Transverse colon (tissue), 4 donors: Measurements from ENCODE around the gene S100A2.

Experiments used
- EP300 ChIP-seq: sonication (generic); formaldehyde crosslinking; IDR thresholded peaks from one replicate; pipeline ENCODE4 v1.6.1; 2017; ENCODE audit warnings: antibody characterized with exemption, low read depth
- POLR2A ChIP-seq: fragments of 450-650 bp; IDR thresholded peaks from one replicate; pipeline ENCODE4 v1.6.1; 2016; ENCODE audit warnings: antibody characterized with exemption, mild to moderate bottlenecking, moderate library complexity
- POLR2AphosphoS5 ChIP-seq, 3 donors: sonication (generic); formaldehyde crosslinking; IDR thresholded peaks; one replicate each; pipeline ENCODE4 v1.6.1; 2016; ENCODE audit warnings: antibody characterized with exemption in 3 of 3
- TF ChIP-seq, protein P1 (sequence below), 5 experiments: fragments of 200-600 bp in 3 of 5; fragments of 450-650 bp in 2 of 5; sonication (generic) in 3 of 5; IDR thresholded peaks; 1 replicate in 2 of 5; 2 replicates in 3 of 5; pipeline ENCODE4 v1.5.1; 2016 to 2017; ENCODE audit warnings: antibody characterized with exemption in 5 of 5, inconsistent platforms in 3 of 5, mild to moderate bottlenecking in 2 of 5, moderate library complexity in 1 of 5

DNA sequence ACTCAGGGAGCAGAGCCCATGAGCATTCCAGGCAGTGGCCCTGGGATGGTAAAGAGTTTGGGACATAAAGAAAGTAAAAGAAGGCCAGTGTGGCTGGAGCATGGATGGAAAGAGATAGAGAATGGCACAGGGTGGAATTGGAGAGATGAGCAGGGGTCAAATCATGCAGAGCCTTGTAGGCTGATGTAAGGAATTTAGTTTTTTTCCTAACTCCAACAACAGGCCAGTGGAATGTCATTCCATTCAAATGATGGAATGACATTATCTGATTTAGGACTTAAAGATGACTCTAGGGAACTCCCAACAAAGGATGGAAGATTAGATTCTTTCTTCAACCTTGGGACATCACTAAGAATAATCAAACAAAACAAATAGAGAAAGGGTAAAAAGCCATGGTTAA, 12.8 kb upstream of the S100A2 start:
- TF ChIP-seq, protein P1, sequence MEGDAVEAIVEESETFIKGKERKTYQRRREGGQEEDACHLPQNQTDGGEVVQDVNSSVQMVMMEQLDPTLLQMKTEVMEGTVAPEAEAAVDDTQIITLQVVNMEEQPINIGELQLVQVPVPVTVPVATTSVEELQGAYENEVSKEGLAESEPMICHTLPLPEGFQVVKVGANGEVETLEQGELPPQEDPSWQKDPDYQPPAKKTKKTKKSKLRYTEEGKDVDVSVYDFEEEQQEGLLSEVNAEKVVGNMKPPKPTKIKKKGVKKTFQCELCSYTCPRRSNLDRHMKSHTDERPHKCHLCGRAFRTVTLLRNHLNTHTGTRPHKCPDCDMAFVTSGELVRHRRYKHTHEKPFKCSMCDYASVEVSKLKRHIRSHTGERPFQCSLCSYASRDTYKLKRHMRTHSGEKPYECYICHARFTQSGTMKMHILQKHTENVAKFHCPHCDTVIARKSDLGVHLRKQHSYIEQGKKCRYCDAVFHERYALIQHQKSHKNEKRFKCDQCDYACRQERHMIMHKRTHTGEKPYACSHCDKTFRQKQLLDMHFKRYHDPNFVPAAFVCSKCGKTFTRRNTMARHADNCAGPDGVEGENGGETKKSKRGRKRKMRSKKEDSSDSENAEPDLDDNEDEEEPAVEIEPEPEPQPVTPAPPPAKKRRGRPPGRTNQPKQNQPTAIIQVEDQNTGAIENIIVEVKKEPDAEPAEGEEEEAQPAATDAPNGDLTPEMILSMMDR (IDR thresholded peaks at IDR 0.05) = no peak
- TF ChIP-seq EP300 (no peak), POLR2A (no peak), POLR2AphosphoS5 (IDR thresholded peaks at IDR 0.05) (no peak)
